DMS 273 (cell line): ENCODE results near the gene TAB3.
"Not testable (repeated sequence)": the region's sequence is repeated elsewhere in the genome, so short reads cannot be mapped to it uniquely, and the experiment has no call there.

ENCODE experiments used
- DNase-seq: peaks from one replicate; lab custom pipeline; 2025; ENCODE audit not compliant: unreplicated experiment; lab: John Stamatoyannopoulos, UW

Gene TAB3

DNA sequence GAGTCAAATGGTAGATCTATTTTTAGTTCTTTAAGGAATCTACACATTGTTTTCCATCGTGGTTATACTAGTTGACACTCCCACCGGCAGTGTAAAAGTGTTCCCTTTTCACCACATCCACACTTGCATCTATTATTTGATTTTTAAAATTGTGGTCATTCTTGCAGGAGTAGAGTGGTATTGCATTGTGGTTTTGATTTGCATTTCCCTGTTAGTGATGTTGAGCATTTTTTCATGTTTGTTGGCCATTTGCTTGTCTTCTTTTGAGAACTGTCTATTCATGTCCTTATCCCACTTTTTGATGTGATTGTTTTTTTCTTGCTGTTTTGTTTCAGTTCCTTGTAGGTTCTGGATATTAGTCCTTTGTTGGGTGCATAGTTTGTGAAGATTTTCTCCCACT lies 70.0 kb downstream of the TAB3 start:
- no peak for DNase-seq

DNA sequence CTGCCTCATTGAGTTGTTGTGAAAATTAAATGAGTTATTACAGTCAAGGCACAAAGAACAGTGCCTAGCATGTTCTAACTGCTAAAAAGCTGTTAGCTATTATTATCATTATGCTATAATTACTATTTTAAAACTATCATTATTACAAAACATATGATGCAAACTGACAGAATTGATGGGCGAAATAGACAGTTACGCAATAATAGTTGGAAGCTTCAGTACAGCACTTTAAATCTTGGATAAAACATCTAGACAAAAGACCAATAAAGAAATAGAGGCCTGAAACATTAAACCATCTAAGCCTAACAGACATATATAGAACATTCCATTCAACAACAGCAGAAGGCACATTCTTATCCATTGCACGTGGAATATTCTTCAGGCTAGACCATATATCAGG lies 73.0 kb downstream of the TAB3 start:
- DNase-seq, result no peak

DNA sequence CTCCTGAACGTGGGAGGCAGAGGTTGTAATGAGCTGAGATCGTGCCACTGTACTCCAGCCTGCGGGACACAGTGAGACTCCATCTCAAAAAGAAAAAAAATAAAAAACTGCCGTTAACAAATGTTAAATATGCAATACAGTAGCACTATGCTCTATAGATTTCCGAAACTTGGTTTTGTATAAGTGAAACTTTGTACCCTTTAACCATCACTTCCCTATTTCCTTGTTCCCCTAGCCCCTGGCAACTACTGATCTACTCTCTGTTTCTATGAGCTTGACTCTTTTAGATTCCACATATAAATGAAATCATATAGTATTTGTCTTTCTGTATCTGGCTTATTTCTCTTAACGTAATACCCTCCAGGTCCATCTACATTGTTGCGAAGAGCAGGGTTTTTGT lies 74.1 kb downstream of the TAB3 start:
- no peak for DNase-seq

DNA sequence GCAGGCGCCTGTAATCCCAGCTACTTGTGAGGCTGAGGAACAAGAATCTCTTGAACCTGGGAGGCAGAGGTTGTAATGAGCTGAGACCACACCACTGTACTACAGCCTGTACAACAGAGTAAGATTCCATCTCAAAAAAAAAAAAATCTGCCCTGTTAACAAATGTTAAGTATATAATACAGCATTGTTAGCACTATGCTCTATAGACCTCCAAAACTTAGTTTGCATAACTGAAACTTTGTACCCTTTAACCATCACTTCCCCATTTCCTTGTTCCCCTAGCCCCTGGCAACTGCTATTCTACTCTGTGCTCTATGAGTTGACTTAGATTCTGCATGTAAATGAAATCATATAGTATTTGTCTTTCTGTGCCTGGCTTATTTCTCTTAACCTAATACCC lies 76.7 kb downstream of the TAB3 start:
- no peak for DNase-seq

DNA sequence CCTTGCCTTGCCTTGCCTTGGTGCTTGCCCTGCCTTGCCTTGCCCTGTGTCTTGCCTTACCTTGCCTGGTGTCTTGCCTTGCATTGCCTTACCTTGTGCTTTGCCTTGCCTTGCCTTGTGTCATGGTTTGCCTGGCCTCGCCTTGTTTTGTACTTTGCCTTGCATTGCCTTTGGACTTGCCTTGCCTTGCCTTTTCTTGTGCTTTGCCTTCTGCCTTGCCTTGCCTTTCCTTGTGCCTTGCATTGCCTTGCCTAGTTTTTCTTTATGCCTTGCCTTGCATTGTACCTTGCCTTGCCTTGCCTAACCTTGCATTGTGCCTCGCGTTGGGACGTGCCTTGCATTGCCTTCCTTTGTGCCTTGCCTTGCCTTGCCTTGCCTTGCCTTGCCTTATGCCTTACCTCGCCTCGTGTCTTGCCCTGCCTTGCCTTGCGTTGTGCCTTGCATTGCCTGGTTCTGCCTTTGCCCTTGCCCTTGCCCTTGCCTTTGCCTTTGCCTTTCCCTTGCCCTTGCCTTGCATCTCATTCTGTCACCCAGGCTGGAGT lies 82.8 kb downstream of the TAB3 start:
- no peak for DNase-seq

DNA sequence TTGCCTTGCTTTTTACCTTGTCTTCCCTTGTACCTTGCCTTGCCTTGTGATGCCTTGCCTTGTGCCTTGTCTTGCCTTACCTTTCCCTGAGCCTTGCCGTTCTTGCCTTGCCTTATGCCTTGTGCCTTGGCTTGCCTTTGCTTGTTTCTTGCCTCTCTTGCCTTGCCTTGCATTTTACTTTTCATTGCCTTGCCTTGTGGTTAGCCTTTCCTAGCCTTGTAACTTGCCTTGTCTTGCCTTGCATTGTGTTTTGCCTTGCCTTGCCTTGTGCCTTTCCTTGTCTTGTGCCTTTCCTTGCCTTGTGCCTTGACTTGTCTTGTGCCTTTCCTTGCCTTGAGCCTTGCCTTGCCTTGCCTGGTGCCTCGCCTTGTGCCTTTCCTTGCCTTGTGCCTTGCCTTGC lies 84.6 kb downstream of the TAB3 start:
- DNase-seq, result no peak

DNA sequence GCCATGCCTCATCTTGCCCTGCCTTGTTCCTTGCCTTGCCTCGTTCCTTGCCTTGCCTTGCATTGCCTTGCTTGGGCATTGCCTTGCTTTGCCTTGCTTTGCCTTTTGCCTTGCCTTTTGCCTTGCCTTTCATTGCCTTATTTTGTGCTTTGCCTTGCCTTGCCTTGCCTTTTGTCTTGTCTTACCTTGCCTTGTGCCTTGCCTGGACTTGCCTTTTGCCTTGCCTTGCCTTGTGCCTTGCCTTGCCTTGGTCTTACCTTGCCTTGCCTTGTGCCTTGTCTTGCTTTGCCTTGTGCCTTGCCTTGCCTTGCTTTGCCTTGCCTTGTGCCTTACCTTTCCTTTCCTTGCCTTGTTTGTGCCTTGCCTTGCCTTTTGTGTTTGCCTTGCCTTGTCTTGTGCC lies 88.2 kb downstream of the TAB3 start:
- DNase-seq, result no peak

DNA sequence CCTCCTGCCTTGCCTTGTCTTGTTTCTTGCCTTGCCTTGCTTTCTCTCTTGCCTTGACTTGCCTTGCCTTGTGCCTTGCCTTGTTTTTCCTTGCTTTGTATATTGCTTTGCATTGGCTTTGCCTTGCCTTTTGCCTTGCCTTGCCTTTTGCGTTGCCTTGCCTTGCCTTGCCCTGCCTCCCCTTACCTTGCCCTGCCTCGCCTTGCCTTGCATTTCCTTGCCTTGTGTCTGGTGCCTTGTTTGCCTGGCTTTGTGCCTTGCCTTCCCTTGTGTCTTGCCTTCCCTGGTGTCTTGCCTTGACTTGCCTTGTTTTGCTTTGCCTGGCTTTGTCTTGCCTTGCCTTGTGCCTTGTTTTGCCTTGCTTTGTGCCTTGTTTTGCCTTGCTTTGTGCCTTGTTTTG lies 89.7 kb downstream of the TAB3 start:
- no peak for DNase-seq

DNA sequence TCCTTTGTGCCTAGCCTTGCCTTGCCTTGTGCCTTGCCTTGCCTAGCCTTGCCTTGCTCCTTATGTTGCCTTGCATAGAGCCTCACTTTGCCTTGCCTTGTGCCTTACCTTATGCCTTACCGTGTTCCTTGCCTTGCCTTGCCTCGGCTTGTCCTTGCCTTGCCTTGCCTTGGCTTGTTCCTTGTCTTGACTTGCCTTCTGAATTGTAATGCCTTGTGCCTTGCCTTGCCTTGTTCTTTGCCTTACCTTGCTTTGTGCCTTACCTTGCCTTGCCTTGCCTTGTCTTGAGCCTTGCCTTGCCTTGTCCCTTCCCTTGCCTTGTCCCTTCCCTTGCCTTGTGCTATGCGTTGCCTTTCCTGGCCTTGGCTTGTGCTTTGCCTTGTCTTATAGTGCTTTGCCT lies 90.2 kb downstream of the TAB3 start:
- DNase-seq, result no peak

DNA sequence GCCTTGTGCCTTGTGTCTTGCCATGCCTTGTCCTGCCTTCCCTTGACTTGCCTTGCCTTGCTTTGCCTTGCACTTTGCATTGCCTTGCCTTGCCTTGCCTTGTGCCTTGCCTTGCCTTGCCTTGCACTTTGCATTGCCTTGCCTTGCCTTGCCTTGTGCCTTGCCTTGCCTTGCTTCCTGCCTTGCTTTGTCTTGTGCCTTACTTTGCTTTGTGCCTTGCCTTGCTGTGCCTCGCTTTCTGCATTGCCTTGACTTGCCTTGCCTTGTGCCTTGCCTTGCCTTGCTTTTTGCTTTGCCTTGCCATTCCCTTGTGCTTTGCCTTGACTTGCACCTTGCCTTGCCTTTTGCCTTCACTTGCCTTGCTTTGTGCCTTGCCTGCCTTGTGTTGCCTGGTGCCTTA lies 91.8 kb downstream of the TAB3 start:
- DNase-seq, result not testable (repeated sequence)

DNA sequence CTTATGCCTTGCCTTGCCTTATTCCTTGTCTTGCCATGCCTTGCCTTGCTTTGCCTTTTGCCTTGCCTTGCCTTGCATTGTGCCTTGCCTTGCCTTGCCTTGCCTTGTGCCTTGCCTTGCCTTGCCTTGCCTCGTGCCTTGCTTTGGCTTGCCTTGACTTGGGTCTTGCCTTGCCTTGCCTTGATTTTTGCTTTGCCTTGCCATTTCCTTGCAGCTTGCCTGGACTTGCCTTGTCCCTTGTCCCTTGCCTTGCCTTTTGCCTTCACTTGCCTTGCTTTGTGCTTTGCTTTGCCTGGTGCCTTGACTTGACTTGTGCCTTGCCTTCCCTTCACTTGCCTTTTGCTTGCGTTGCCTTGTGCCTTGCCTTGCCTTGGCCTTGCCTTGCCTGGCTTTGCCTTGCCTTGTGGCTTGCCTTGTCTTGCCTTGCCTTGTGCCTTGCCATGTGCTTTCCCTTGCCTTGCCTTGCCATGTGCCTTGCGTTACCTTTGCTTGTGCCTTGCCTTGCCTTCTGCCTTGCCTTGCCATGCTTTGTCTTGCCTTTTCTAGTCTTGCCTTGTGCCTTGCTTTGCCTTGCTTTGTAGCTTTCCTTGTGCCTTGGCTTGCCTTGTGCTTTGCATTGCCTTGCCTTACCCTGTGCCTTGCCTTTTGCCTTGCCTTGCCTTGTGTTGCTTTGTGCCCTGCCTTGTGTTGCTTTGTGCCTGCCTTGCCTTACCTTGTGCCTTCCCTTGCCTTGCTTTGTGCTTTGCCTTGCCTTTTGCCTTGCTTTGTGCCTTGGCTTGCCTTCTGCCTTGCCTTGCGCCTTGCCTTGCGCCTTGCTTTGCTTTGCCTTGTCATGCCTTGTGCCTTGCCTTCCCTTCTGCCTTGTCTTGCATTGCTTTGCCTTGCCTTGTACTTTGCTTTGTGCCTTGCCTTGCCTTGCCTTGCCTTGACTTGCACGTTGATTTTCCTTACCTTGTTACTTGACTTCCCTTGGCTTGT lies 92.8 kb downstream of the TAB3 start:
- DNase-seq, result no peak

DNA sequence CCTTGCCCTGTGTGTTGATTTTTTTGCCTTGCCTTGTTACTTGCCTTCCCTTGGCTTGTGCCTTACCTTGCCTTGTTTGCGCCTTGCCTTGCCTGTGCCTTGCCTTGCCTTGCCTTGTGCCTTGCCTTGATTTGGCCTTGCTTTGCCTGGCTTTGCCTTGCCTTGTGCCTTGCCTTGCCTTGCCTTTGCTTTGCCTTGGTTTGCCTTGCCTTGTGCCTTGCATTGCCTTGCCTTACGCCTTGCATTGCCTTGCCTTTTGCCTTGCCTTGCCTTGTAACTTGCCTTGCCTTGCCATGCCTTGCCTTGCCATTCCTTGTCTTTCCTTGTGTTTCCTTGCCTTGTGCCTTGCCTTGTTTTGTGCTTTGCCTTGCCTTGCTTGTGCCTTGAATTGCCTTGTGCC lies 94.6 kb downstream of the TAB3 start:
- DNase-seq, result no peak

DNA sequence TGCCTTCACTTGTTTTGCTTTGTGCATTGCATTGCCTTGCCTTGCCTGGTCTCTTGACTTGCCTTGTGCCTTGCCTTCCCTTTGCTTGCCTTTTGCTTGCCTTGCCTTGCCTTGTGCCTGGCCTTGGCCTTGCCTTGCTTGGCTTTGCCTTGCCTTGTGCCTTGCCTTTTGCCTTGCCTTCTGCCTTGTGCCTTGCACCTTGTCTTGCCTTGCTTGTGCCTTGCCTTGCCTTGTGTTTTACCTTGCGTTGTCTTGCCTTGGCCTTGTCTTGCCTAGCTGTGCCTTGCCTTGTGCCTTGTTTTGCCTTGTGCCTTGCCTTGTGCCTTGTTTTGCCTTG lies 95.3 kb downstream of the TAB3 start:
- no peak for DNase-seq

DNA sequence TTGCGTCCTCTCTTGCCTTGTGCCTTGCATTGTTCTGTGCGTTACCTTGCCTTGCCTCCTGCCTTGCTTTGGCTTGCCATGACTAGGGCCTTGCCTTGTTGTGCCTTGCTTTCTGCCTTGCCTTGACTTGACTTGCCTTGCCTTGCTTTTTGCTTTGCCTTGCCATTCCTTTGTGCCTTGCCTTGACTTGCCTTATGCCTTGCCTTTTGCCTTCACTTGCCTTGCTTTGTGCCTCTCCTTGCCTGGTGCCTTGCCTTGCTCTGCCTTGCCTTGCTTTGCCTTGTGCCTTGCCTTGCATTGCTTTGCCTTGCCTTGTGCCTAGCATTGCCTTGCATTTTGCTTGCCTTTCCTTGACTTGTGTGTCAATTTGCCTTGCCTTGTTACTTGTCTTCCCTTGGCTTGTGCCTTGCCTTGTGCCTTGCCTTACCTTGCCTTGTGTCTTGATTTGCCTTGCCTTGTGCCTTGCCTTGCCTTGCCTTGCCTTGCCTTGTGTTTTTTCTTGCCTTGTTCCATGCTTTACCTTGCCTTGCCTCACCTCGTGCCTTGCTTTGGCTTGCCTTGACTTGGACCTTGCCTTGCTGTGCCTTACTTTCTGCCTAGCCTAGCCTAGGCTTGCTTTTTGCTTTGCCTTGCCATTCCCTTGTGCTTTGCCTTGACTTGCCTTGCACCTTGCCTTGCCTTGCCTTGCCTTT lies 95.8 kb downstream of the TAB3 start:
- no peak for DNase-seq

DNA sequence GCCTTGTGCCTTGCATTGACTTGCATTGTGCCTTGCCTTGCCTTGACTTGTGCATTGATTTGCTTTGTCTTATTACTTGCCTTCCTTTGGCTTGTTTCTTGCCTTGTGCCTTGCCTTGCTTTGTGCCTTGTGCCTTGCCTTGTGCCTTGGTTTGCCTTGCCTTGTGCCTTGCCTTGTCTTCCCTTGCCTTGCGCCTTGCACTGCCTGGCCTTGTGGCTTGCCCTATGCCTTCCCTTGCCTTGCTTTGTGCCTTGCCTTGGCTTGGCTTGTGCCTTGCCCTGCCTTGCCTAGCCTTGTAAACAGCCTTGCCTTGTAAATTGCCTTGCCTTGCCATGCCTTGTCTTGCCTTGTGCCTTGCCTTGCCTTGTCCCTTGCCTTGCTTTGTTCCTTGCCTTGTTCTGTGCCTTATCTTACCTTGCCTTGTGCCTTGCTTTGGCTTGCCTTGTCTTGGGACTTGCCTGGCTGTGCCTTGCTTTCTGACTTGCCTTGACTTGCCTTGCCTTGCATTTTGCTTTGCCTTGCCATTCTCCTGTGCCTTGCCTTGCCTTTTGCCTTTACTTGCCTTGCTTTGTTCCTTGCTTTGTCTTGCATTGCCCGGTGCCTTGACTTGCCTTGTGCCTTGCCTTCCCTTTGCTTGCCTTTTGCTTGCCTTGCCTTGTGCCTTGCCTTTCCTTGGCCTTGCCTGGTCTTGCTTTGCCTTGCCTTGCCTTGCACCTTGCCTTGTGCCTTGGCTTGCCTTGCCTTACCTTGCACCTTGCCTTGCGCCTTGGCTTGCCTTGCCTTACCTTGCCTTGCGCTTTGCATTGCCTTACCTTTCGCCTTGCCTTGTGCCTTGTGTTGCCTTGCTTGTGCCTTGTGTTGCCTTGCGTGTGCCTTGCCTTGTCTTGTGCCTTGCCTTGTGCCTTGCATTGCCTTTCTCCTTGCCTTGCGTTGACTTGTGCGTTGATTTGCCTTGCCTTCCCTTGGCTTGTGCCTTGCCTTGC lies 97.5 kb downstream of the TAB3 start:
- DNase-seq, result no peak

DNA sequence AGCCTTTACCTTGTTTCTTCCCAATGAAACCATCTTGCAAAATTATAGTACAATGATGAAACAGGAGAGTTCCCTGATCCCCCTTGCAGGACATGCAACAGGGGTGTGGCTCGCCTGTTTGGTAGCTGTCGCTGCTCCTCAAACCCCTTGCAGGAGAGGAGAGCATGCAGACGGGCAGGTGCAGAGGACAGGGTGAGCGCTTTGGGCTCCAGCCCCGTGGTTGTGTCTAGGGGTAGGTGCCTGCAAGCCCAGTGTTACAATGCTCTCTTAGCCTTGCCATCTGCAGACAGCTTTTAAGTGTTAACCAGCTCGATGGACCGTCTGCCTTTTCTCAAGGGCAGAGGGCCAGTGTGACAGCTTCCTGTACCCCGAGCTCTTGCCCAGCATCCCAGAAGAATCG lies 102.0 kb downstream of the TAB3 start:
- DNase-seq, result no peak

DNA sequence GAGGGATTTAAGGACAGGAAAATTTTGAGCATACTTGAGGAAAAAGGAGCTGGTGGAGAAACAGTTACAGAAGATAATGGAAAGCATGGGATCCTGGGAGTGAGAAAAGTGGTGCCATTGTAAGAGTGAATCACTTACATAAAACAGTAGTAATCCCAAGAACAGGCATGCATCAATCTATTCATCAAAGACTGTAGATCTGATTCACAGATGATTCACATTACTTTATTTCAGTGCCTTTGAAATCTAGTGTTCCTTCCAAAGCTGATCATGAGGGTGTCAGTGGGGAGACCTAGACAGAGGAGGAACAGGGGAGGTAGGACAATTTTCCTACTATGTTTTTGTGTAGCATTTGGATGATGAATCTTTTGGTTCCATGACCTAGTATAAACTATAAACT lies 102.7 kb downstream of the TAB3 start:
- no peak for DNase-seq

DNA sequence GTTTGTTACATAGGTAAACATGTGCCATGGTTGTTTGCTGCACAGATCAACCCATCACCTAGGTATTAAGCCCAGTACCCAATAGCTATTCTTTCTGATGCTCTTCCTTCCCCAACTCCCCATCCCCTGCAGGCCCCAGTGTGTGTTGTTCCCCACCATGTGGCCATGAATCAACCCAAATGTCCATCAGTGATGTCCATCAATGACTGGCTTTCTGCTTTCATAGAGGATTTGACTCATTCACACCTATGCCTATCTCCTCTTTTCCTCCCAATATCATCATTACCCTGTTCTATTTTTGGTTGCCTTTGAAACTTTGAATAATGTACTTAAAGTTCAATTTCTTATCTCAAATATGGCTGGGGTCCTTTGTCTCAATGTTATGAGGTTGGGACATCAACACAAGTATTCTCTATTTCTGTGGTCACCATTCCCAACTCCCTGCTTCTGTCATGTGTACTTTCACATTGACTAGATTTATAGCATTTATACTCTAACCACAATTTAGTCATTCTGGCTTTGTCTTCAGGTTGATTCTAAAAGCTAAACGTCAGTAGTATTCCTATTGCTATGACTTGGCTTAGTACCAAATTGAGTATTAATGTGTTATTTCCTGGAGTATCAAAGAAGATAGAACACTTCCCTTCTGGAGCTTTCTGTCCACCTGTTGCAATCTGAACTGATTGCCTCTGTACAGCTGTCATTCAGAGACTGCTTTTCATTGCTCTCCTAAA lies 107.2 kb downstream of the TAB3 start:
- DNase-seq, result no peak

DNA sequence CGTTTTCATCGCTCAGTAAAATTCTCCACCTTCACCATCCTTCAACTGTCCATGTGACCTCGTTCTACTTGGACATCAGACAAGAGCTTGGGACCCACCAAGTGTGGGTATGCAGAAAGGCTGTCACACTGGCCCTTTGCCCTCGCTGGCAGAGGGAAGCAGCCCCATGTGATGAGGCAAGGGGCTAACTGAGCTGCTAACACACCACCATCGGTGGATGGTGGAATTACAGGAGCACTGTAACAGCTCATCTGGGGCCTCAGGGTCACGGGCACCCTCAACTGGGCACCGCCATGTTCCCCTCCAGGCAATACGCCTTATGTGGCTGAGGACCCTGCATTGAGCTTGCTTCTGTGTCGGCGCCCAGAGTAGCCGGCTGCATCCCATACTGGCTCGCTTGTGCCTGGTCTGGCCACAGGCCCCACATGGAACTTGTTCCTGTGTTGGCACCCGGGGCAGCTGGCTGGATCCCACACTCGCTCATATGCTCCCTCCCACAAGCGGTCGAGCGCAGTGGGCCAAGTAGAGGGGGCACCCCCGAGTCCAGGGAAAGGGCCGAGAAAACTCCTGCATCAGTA lies 109.5 kb downstream of the TAB3 start:
- no peak for DNase-seq

DNA sequence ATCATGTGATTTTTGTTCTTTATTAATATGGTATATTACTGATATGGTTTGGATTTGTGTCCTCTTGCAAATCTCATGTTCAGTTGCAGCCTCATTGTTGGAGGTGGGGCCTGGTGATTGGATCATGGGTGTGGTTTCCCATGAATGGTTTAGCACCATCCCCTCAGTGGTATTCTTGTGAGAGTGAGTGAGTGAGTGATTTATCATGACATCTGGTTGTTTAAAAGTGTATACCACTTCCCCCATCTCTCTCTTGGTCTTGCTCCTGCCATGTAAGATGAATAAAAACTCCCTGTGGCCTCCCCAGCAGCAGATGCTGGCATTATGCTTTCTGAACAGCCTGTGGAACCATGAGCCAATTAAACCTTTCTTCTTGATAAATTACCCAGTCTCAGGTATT lies 111.5 kb downstream of the TAB3 start:
- no peak for DNase-seq
